Panc1 (cell line): ENCODE results near the gene CDK6. TPM values are rescaled to one million over a fixed set of nuclear protein-coding genes. Genes with fewer than 3 reads are reported as not detected.

Experiments used
- ATAC-seq: fragments of 200-7000 bp; cut with Tn5 transposase; 2 replicates; pipeline ENCODE4 v1.9.1; 2020; ENCODE audit warnings: mild to moderate bottlenecking, moderate library complexity
- BruUV-seq: library from RNA; stranded (reverse); fragments of 400-500 nt; replicated peaks from 2 replicates; lab custom pipeline; 2021; lab: Mats Ljungman, UMichigan
- CTCF ChIA-PET: fragments of 300-600 bp; sonication (Branson Sonifier 250); formaldehyde crosslinking; loops from one replicate; lab custom pipeline; 2022; ENCODE audit warnings: antibody characterized with exemption; lab: Charles Lee
- POLR2A ChIA-PET: fragments of 300-600 bp; sonication (Branson Sonifier 250); formaldehyde crosslinking; loops from one replicate; lab custom pipeline; 2022; ENCODE audit warnings: antibody characterized with exemption; lab: Charles Lee
- DNase-seq: peaks from one replicate; pipeline ENCODE4 v3.0.0-alpha.2; 2010; ENCODE audit warnings: low read depth, low spot score
- H3K27ac ChIP-seq: 2 replicates; pipeline ENCODE4 v1.5.1; 2011; ENCODE audit warnings: mild to moderate bottlenecking, low read length, inconsistent platforms
- H3K27me3 ChIP-seq: fragments of 200-500 bp; sonication (Bioruptor generic); 2 replicates; pipeline ENCODE4 v1.6.0; 2014; ENCODE audit warnings: low read length, inconsistent platforms; ENCODE audit not compliant: control insufficient read depth, insufficient read depth
- H3K36me3 ChIP-seq: fragments of 200-500 bp; sonication (Bioruptor generic); 2 replicates; pipeline ENCODE4 v1.5.1; 2014; ENCODE audit warnings: inconsistent platforms, mild to moderate bottlenecking, low read length, moderate library complexity; ENCODE audit not compliant: control insufficient read depth, insufficient read depth
- H3K4me1 ChIP-seq: 2 replicates; pipeline ENCODE4 v1.5.1; 2011; ENCODE audit warnings: inconsistent platforms, mild to moderate bottlenecking, low read length, moderate library complexity; ENCODE audit not compliant: control insufficient read depth, insufficient read depth
- H3K4me3 ChIP-seq, 2 experiments: 2 replicates each; pipeline ENCODE4 v1.5.1; 2011 to 2012; ENCODE audit warnings: low read depth in 2 of 2, low read length in 2 of 2, mild to moderate bottlenecking in 2 of 2, inconsistent platforms in 1 of 2, moderate library complexity in 1 of 2
- H3K9me3 ChIP-seq: fragments of 200-500 bp; sonication (Bioruptor generic); 2 replicates; pipeline ENCODE4 v1.5.1; 2014; ENCODE audit warnings: low read depth, mild to moderate bottlenecking, inconsistent platforms, low read length, moderate library complexity; ENCODE audit not compliant: control insufficient read depth, insufficient read depth
- CTCF ChIP-seq: fragments of 450-650 bp; IDR thresholded peaks from 2 replicates; pipeline ENCODE4 v1.5.1; 2017; ENCODE audit warnings: mild to moderate bottlenecking
- POLR2AphosphoS5 ChIP-seq: IDR thresholded peaks from 2 replicates; pipeline ENCODE4 v1.6.1; 2012; ENCODE audit warnings: mild to moderate bottlenecking, low read depth, low read length, moderate library complexity
- REST ChIP-seq, 2 experiments: IDR thresholded peaks; 2 replicates each; pipeline ENCODE4 v1.6.1; 2011 to 2012; ENCODE audit warnings: low read depth in 2 of 2, control low read depth in 1 of 2, low read length in 1 of 2, mild to moderate bottlenecking in 1 of 2, moderate library complexity in 1 of 2; ENCODE audit not compliant: insufficient read depth in 1 of 2
- SIN3A ChIP-seq: IDR thresholded peaks from 2 replicates; pipeline ENCODE4 v1.6.1; 2012; ENCODE audit warnings: low read depth, mild to moderate bottlenecking, low read length, moderate library complexity, borderline replicate concordance; ENCODE audit not compliant: insufficient read depth
- TCF7L2 ChIP-seq: IDR thresholded peaks from 2 replicates; pipeline ENCODE4 v1.6.1; 2011; ENCODE audit warnings: mild to moderate bottlenecking, low read depth, low read length, inconsistent platforms
- in situ Hi-C: cut with HindIII; loops from 2 replicates; pipeline ENCODE4 v1.10.0; 2016; ENCODE audit warnings: low sequenced_read_pairs, low pct_unique_long_range_greater_than_20kb
- intact Hi-C: fragments of 100-400 bp; cut with micrococcal nuclease; formaldehyde crosslinking; loops from one replicate; pipeline ENCODE4 v1.10.0; 2022; ENCODE audit not compliant: unreplicated experiment
- total RNA-seq: library from RNA; stranded (reverse); gene quantifications from one replicate; pipeline ENCODE4 v1.2.1, GENCODE V29; 2021; ENCODE audit not compliant: unreplicated experiment

The CDK6 gene
- total RNA-seq, 1 experiment from 2014 or later: 57.4 TPM

- CTCF ChIA-PET: no interaction called here
- intact Hi-C loops: no loop called here
Observed at GRCh38 chr7:92850516-92850915, 14.1 kb upstream of the CDK6 start.

GRCh38 chr7:92849322-92849721 lies 12.9 kb upstream of the CDK6 start:
- in situ Hi-C loops: no loop called here
- no peaks in the 10 kb centered on the region for H3K4me1 ChIP-seq
- H3K4me3 ChIP-seq: no peak overlapping the region
- DNase-seq: no peak
- 0 out of 2 replicates have a peak, but pooled peaks cover 2% of the 10 kb centered on the region for H3K36me3 ChIP-seq
- peaks cover 2% of the 10 kb centered on the region; the same call in 1 of the 2 replicates for H3K27me3 ChIP-seq
- no peak for ATAC-seq
- CTCF ChIA-PET: no interaction called here
- POLR2A ChIA-PET: no interaction called here
- H3K9me3 ChIP-seq: no peaks in the 10 kb centered on the region
- no TSS peak for BruUV-seq
- intact Hi-C loops: no loop called here
- TF ChIP-seq POLR2AphosphoS5 (no peak), SIN3A (no peak), REST (IDR thresholded peaks at IDR 0.05; ENCODE audit: insufficient read depth in 1 of 2, low read depth in 2 of 2, low read length in 1 of 2) (no peak), TCF7L2 (no peak), CTCF (no peak)
- no peak overlapping the region for H3K27ac ChIP-seq

More at GRCh38 chr7:92850516-92850915, 14.1 kb upstream of the CDK6 start:
- Histone ChIP-seq H3K36me3 (0 out of 2 replicates have a peak, but pooled peaks cover 2% of the 10 kb centered on the region), H3K4me1 (no peaks in the 10 kb centered on the region), H3K9me3 (no peaks in the 10 kb centered on the region), H3K27ac (no peak overlapping the region), H3K4me3 (no peak overlapping the region), H3K27me3 (peaks cover 2% of the 10 kb centered on the region; the same call in 1 of the 2 replicates)
- DNase-seq: no peak
- POLR2A ChIA-PET: no interaction called here
- ATAC-seq: no peak
- no TSS peak for BruUV-seq
- in situ Hi-C loops: no loop called here
- no peak for TF ChIP-seq SIN3A
- TF ChIP-seq POLR2AphosphoS5: no peak
- TF ChIP-seq CTCF: no peak
- TF ChIP-seq REST (IDR thresholded peaks at IDR 0.05; ENCODE audit: insufficient read depth in 1 of 2, low read depth in 2 of 2, low read length in 1 of 2): no peak
